Upper lobe of left lung (tissue), 4 donors: ENCODE data around the gene AP3S2.

Source experiments
- CTCF ChIP-seq, 6 experiments: fragments of 450-650 bp in 4 of 6; fragments of 200-600 bp in 2 of 6; sonication (generic) in 2 of 6; IDR thresholded peaks; one replicate each; pipeline ENCODE4 v1.5.1; 2016 to 2019; ENCODE audit warnings: antibody characterized with exemption in 6 of 6
- POLR2A ChIP-seq, 4 donors: fragments of 450-650 bp; IDR thresholded peaks; one replicate each; pipeline ENCODE4 v1.5.1; 2016 to 2017; ENCODE audit warnings: antibody characterized with exemption in 4 of 4, mild to moderate bottlenecking in 2 of 4
- POLR2AphosphoS5 ChIP-seq, 2 donors: sonication (generic); formaldehyde crosslinking; IDR thresholded peaks; one replicate each; pipeline ENCODE4 v1.5.1; 2017; ENCODE audit warnings: antibody characterized with exemption in 2 of 2

DNA sequence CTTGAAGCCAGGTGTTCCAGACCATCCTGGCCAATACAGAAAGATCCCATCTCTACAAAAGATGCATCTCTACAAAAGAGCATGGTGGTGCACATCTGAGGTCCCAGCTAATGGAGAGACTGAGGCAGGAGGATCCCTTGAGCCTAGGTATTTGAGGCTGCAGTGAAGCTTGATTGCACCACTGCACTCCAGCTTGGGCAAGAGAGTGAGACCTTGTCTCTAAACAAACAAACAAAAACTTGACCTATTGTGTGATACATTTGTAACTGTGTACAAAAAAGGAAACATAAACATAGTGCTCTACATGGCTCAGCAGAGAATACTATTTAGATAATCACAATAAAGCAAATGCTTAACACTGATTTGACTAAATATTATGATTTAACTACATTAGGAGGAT, 97.8 kb downstream of the AP3S2 start:
- TF ChIP-seq POLR2A (IDR thresholded peaks at IDR 0.05) (no peak), CTCF (IDR thresholded peaks at IDR 0.05) (no peak), POLR2AphosphoS5 (IDR thresholded peaks at IDR 0.05) (no peak)
